Measurements from ENCODE around the gene EPHA7. TPM values are rescaled to one million over a fixed set of nuclear protein-coding genes. Genes with fewer than 3 reads are reported as not detected.

Gene EPHA7
- total RNA-seq, 1 experiment from 2014 or later: not detected

DNA sequence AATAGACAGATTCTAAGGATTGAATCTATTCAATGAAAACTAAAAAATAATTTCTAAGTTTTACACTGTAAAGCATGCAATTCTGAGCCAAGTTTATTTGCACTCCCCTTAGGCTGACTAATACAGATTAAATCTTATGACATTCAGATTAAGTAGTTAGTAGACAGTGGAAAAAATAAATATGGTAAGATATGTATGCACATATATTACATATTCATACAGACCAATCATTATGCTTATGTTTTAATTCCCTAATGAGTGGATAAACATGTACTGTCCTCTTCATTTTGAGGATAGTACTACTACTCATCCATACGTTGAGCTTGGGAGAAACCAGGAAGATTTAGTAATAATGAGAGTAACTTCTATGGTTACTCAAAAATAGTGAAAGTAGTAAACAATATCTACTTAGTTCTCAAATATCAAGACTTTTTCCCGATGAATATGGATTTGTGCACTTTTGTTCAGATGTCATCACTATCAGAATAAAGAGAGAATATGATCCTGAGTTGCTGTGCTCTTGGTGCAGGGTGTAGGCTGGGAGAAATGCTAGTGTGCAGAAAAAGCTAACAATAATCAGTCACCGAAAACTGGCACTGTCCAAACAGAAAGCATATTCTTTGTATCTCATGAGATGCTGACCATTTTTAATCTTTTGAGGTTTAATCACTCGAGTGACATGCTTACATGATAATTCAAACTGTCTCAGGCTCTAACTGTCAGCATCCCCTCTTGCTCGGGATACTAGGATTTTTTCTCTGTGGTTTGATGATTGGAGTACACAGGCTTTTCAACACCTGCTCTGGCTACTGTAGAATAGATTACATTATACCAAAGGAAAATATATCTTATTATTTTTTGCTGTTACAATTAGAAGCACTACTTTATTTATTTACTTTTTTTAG, 111.6 kb downstream of the EPHA7 start:
- ChIA-PET CTCF (no interaction called here), POLR2A (no interaction called here), RAD21 (ENCODE audit: low non-redundant PET in 1 of 2, low total read pairs in 2 of 2, uncharacterized antibody in 2 of 2, unreplicated experiment in 2 of 2) (no interaction called here)
- TF ChIP-seq EZH2phosphoT487 (IDR thresholded peaks at IDR 0.05; ENCODE audit: borderline replicate concordance) (no peak), ZNF274 (IDR thresholded peaks at IDR 0.05; ENCODE audit: low read depth, low read length) (no peak), TCF7L2 (IDR thresholded peaks at IDR 0.05; ENCODE audit: borderline replicate concordance, extremely low read depth, insufficient read depth, insufficient read length) (no peak), SRF (IDR thresholded peaks at IDR 0.05; ENCODE audit: low read depth) (no peak), YY1 (IDR thresholded peaks at IDR 0.05; ENCODE audit: extremely low read depth, insufficient replicate concordance, low read depth, low read length) (no peak), ELF1 (IDR thresholded peaks at IDR 0.05; ENCODE audit: borderline replicate concordance, low read depth) (no peak), POLR2AphosphoS5 (IDR thresholded peaks at IDR 0.05; ENCODE audit: low read depth, low read length) (no peak), CEBPB (IDR thresholded peaks at IDR 0.05; ENCODE audit: low read depth) (no peak), EGR1 (IDR thresholded peaks at IDR 0.05; ENCODE audit: low read depth) (no peak), FOSL1 (IDR thresholded peaks at IDR 0.05; ENCODE audit: low read depth) (no peak)
- TF ChIP-seq, protein P1, sequence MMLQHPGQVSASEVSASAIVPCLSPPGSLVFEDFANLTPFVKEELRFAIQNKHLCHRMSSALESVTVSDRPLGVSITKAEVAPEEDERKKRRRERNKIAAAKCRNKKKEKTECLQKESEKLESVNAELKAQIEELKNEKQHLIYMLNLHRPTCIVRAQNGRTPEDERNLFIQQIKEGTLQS (IDR thresholded peaks at IDR 0.05): no peak
- TF ChIP-seq, protein P2, sequence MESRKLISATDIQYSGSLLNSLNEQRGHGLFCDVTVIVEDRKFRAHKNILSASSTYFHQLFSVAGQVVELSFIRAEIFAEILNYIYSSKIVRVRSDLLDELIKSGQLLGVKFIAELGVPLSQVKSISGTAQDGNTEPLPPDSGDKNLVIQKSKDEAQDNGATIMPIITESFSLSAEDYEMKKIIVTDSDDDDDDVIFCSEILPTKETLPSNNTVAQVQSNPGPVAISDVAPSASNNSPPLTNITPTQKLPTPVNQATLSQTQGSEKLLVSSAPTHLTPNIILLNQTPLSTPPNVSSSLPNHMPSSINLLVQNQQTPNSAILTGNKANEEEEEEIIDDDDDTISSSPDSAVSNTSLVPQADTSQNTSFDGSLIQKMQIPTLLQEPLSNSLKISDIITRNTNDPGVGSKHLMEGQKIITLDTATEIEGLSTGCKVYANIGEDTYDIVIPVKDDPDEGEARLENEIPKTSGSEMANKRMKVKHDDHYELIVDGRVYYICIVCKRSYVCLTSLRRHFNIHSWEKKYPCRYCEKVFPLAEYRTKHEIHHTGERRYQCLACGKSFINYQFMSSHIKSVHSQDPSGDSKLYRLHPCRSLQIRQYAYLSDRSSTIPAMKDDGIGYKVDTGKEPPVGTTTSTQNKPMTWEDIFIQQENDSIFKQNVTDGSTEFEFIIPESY (IDR thresholded peaks at IDR 0.05; ENCODE audit: extremely low read depth, insufficient replicate concordance, low read length): no peak
- TF ChIP-seq, protein P3, sequence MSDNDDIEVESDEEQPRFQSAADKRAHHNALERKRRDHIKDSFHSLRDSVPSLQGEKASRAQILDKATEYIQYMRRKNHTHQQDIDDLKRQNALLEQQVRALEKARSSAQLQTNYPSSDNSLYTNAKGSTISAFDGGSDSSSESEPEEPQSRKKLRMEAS (IDR thresholded peaks at IDR 0.05): no peak
- TF ChIP-seq, protein P4, sequence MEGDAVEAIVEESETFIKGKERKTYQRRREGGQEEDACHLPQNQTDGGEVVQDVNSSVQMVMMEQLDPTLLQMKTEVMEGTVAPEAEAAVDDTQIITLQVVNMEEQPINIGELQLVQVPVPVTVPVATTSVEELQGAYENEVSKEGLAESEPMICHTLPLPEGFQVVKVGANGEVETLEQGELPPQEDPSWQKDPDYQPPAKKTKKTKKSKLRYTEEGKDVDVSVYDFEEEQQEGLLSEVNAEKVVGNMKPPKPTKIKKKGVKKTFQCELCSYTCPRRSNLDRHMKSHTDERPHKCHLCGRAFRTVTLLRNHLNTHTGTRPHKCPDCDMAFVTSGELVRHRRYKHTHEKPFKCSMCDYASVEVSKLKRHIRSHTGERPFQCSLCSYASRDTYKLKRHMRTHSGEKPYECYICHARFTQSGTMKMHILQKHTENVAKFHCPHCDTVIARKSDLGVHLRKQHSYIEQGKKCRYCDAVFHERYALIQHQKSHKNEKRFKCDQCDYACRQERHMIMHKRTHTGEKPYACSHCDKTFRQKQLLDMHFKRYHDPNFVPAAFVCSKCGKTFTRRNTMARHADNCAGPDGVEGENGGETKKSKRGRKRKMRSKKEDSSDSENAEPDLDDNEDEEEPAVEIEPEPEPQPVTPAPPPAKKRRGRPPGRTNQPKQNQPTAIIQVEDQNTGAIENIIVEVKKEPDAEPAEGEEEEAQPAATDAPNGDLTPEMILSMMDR (IDR thresholded peaks at IDR 0.05 in 2 of 3, conservative IDR thresholded peaks at IDR 0.05 in 1 of 3; ENCODE audit: borderline replicate concordance in 1 of 3, insufficient read depth in 1 of 3, low read depth in 2 of 3, low read length in 2 of 3): no peak
- ATAC-seq (no peak), DNase-seq (ENCODE audit: low read depth, low spot score) (no peak)
- H3K9me2 ChIP-seq (ENCODE audit: insufficient read depth): no peaks in the 10 kb centered on the region
- H3K27me3 ChIP-seq (ENCODE audit: insufficient read depth, low read length): no peaks in the 10 kb centered on the region
- H3K4me3 ChIP-seq (replicated peaks in 1 of 2; ENCODE audit: low read depth in 1 of 2, low read length in 2 of 2): no peak overlapping the region
- no TSS peak for BruUV-seq (replicated peaks)
- H2AFZ ChIP-seq (ENCODE audit: low read depth, low read length, poor library complexity, severe bottlenecking): no peak overlapping the region
- H3K9me3 ChIP-seq (ENCODE audit: control insufficient read depth in 1 of 2, insufficient read depth in 1 of 2, low read depth in 1 of 2, low read length in 2 of 2): peaks cover 0 to 10% of the 10 kb centered on the region in 2 experiments; a peak in 2 of 4 replicates
- no peaks in the 10 kb centered on the region for H3K36me3 ChIP-seq (ENCODE audit: control insufficient read depth in 1 of 2, insufficient read depth in 2 of 2, low read length in 2 of 2)
- H3K9ac ChIP-seq (ENCODE audit: low read length): no peak overlapping the region
- intact Hi-C loops (cut with micrococcal nuclease): no loop called here
- no peaks in the 10 kb centered on the region for H3K4me1 ChIP-seq (ENCODE audit: control insufficient read depth in 1 of 2, insufficient read depth in 2 of 2, low read length in 2 of 2)
- no peaks in the 10 kb centered on the region for H4K20me1 ChIP-seq (ENCODE audit: insufficient read depth)
- H3K4me2 ChIP-seq (ENCODE audit: low read length): no peak overlapping the region
- H3K27ac ChIP-seq (ENCODE audit: low read depth, low read length): no peak overlapping the region
- H3K79me2 ChIP-seq (ENCODE audit: insufficient read depth, low read length): no peaks in the 10 kb centered on the region
